NOMO-1 treated with dmso at 0.1 percent for 144 hours (cell line): ENCODE measurements around the gene ZBTB45.
"Not testable (repeated sequence)": the region's sequence is repeated elsewhere in the genome, so short reads cannot be mapped to it uniquely, and the experiment has no call there.

ENCODE experiments used
- DNase-seq: peaks from one replicate; lab custom pipeline; 2025; ENCODE audit not compliant: unreplicated experiment; lab: John Stamatoyannopoulos, UW

Gene ZBTB45

DNA sequence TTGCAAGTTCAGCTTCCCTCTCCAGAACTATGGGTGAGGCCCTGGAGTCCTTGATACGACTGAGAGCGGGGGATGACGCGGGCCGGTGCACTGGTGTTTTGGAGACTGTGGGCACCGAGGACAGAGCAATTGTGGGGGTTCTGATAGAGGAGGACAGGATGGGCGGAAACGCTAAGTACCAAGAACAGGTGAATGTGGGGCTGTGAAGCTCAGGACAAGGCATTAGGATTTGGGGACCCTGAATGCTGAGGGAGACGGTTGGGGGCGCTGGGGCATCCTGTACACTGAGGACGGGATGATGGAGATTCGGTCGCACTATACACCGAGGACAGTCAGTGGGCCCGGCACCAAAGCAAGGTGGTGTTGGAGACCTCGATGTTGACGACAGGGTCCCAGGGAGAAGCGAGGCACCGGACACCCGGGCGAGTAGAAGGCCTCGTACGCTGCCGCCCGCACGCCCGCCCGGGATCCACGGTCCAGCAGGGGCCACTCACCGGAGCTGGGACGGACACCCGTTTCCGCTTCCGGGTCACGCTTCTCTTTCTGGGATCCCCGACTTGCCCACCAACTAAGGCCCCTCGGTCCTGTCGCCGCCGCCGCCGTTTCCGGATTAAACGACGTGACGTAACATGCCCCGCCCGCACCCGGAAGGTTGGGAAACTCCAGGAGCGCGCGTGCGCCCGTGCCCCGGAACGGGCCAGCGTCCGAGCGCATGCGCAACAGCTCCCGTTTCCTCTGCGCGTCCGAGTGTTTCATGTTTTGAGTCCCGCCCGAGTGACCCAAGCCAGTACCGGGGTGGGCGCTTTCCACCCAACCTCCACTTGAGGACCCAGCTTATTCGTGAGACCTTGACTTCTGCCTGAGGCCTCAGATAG is 35.1 kb upstream of the ZBTB45 start, which contains the start of gene CHMP2A:
TSS of gene CHMP2A (minus strand) at position 612 of the 875 bp plus-strand sequence. CDS start 893 bp downstream, outside the sequence.
- no peak for DNase-seq

DNA sequence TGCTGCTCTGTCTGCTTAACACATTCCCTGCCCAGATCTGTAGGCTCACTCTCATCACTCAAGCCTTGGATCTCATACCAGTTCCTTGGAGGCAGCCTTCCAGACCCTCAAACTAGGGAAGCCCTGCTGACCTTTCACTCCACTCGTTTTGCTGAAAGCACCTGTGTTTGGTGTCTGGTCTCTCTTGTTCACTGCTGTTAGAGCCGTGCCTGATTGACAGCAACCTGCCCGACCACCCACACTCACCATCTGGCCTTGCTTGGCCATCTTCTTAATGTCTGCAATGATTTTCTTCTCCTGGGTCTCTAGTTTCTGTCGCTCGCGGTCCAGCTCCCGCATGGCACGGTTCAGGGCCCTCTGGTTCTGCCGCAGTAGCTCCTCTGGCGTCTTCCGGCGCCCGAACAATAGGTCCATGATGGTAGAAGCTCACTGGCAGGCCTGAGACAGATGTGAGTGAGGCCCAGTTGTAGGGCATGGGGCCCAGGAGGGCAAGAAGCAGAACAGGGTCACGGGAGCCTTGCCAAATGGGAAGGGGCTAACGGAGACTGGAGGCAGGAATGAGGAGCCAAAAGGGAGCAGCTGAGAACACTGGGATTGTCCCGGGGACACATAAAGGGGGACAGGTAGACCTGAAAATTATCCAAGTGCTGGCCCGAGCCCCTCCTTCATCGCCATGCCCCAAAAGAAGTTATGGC is 34.3 kb upstream of the ZBTB45 start:
- no peak for DNase-seq

DNA sequence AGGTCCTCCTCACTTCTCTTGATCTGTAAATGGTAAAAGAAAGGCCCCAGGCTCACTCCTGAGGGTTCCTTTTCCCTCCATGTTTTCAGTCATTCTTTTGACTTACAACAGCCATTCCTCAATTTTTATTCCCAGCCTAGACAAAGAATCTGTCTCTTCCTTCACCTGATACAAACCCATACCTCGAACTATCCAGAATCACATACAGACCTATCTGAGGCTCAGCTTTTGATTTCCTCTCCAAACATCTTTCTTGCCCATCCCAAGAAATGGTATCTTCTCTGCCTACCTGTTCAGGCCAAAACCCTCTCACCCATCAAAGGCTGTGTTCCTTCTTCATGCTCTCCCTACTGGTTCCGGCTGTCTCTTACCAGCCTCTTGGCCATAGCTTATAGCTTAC is 33.0 kb upstream of the ZBTB45 start:
- DNase-seq, result no peak

DNA sequence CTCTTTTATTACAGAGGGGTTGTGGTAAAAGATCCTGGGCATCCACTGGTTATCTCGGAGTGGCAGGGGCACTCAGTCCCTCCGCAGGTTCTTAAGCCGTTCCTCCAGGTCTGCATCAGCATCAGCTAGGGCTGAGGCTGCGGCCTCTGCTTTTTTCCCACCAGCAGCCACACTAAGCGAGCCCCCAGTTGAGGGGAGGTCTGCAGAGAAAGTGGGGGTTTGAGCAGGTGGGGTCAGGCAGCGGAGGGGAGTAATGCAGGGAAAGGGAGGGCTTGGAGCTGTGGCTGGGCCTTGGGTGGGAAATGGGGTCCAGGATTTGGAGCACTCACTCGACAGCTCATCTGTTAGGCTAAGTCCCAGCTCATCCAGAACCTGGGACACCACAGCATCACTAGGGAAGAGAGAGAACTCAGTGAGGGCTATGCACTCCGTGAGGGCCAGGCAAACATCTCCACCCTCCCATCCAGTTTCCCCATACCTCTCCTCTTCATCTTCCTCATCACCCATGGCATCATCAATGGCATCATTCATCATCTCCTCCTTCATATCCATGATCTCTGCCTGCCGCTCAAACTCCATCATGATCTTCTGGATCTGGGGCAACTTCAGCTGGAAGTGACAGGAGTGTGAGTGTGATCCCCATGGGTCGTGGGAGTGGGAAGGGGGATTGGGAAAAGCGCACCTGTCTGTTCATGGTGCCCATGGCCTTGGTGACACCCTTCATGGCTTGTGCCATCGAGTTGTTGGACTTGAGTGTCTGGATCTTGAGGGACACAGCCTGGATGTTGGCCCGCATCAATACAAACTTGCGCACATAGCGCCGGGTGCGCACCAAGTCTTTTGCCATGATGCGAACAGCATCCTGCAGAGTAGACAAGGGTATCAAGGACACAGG is 32.2 kb upstream of the ZBTB45 start:
- no peak for DNase-seq

DNA sequence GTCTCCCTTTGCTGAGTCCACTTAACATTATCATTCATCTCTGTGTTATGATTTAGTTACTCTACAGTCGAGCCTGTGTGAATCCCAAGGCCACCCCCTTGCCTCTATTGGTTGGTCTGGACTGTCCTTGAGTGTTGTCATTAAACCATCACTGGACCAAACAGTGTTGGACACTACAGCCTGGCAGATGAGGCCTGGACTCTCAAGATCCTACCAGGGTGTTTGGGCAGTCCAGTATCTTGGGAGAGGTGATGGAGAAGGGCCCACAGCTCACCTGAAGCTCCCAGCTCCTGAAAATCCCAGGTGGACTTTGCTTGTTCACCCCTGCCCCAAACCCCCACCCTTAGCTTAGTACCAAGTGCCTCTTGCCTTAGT is 31.5 kb upstream of the ZBTB45 start:
- DNase-seq, result no peak

DNA sequence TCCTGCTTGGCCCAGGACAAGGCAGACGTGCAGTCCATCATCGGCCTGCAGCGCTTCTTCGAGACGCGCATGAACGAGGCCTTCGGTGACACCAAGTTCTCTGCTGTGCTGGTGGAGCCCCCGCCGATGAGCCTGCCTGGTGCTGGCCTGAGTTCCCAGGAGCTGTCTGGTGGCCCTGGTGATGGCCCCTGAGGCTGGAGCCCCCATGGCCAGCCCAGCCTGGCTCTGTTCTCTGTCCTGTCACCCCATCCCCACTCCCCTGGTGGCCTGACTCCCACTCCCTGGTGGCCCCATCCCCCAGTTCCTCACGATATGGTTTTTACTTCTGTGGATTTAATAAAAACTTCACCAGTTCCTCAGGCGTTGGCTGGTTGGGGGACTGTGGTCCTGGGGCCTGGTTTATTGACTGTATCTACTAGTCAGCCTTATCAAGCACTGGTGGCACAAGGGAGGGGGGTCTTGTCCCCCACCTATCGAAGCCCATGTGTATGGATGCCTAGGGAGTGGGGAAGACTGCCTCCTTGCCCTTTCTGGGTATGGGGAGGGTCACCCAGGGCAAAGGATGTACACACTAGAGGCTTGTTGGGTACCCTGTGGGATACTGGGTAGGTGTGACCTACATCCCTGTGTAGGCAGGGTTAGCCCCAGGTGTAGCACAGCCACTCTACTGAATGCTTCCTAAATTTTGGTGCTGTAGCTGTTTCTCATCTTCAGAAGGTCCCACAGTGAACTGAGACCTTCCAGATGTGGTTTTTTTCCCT is 30.9 kb upstream of the ZBTB45 start:
- no peak for DNase-seq

DNA sequence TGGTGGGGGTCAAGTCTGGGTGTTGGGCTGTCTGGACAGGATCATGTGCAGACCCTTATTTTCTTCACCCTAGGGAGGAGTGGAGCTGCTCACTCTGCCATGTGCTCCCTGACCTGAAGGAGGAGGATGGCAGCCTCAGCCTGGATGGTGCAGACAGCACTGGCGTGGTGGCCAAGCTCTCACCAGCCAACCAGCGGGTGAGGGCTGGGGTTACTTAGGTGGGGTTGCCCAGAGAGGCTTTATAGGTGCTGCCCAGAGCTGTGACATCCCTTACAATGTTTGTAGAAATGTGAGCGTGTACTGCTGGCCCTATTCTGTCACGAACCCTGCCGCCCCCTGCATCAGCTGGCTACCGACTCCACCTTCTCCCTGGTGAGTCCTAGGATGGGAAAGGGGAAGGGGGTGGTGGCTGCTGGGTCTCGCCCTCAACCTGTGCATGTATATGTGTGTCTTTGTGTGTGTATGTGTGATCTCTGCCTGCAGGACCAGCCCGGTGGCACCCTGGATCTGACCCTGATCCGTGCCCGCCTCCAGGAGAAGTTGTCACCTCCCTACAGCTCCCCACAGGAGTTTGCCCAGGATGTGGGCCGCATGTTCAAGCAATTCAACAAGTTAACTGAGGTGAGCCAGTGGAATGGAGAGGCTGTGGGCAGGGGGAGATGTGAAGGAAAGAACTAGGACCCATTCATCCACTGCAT is 30.2 kb upstream of the ZBTB45 start:
- no peak for DNase-seq

DNA sequence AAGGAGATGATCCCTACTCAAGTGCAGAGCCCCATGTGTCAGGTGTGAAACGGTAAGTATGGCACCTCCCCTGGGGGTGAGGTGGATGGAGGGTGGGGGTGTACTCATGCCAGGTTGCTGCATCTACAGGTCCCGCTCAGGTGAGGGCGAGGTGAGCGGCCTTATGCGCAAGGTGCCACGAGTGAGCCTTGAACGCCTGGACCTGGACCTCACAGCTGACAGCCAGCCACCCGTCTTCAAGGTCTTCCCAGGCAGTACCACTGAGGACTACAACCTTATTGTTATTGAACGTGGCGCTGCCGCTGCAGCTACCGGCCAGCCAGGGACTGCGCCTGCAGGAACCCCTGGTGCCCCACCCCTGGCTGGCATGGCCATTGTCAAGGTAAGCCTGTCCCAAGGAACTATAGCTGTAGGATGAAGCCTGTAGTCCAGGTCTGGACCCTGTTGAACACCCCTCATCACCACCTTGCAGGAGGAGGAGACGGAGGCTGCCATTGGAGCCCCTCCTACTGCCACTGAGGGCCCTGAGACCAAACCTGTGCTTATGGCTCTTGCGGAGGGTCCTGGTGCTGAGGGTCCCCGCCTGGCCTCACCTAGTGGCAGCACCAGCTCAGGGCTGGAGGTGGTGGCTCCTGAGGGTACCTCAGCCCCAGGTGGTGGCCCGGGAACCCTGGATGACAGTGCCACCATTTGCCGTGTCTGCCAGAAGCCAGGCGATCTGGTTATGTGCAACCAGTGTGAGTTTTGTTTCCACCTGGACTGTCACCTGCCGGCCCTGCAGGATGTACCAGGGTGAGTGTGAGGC is 29.5 kb upstream of the ZBTB45 start:
- no peak for DNase-seq

DNA sequence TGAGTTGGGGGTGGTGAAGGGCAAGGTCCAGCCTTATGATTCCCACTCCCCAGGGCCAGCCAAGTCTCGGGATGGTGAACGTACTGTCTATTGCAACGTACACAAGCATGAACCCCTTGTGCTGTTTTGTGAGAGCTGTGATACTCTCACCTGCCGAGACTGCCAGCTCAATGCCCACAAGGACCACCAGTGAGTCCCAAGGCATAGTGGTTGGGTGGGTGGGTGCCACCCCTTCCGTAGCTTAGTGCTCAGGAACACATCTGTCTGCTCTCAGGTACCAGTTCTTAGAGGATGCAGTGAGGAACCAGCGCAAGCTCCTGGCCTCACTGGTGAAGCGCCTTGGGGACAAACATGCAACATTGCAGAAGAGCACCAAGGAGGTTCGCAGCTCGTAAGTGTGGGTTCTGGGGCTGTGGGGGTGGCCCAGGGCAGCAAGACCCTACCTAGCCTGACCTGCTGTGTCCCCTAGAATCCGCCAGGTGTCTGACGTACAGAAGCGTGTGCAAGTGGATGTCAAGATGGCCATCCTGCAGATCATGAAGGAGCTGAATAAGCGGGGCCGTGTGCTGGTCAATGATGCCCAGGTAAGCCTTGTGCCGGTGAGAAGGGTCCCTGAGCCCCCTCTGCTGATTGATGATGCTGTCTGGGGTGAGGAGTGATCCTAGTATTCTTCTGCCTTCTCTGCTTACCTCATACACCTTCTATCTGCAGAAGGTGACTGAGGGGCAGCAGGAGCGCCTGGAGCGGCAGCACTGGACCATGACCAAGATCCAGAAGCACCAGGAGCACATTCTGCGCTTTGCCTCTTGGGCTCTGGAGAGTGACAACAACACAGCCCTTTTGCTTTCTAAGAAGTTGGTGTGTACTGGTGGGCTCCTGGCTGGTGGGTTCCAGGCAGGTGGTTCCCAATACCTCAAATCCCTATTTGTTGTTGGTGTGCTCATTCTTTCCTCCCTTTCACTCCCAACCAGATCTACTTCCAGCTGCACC is 28.0 kb upstream of the ZBTB45 start:
- DNase-seq, result no peak

DNA sequence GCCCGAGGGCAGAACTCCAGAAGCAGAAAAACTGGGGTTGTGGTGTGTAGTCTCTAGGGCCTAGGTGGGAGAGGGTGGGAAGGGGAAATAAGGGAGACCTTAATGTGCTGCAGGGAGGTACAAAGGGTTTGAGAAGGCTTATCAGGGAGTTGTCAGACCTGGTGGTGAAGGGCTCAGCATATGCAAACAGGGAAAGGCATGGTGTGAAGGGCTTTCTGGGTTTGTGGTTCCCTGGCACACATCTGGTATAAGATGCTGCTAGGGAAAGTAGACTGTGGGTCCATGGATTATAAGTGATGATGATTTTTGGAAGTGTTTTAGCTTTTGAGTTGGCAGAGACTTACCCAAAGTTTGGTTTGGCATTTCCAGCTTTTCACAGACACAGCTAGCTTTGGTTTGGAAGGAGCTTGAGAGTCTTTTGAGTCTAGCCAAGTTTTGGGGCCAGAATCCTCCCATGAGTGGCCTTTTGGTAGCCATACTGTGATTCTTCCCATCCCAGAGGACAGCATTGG is 26.5 kb upstream of the ZBTB45 start:
- no peak for DNase-seq

DNA sequence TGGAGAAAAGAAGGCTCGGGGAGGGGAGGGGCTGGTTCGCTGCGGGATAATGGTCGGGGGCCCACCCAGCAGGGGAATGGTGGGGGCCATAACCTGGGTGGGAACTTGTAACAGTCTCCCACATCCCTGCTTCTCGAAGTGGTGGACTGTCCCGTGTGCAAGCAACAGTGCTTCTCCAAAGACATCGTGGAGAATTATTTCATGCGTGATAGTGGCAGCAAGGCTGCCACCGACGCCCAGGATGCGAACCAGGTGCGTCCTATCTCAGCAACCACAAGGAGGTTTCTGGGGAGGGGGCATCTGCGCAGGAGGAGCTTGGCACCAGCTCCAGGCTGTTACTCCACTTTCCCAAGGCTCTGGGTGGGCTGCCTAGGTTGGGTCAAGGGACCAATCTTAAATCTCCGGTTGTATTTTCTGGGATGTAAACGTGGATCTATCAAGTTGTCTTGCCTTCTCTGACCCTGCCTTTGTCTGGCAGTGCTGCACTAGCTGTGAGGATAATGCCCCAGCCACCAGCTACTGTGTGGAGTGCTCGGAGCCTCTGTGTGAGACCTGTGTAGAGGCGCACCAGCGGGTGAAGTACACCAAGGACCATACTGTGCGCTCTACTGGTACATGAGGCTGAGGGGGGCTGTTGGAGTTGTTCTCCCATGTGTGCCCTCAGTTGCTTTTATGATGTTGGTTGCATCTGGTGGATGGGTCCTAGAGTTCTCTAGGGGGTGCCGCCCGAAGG is 25.8 kb upstream of the ZBTB45 start:
- DNase-seq, result no peak

DNA sequence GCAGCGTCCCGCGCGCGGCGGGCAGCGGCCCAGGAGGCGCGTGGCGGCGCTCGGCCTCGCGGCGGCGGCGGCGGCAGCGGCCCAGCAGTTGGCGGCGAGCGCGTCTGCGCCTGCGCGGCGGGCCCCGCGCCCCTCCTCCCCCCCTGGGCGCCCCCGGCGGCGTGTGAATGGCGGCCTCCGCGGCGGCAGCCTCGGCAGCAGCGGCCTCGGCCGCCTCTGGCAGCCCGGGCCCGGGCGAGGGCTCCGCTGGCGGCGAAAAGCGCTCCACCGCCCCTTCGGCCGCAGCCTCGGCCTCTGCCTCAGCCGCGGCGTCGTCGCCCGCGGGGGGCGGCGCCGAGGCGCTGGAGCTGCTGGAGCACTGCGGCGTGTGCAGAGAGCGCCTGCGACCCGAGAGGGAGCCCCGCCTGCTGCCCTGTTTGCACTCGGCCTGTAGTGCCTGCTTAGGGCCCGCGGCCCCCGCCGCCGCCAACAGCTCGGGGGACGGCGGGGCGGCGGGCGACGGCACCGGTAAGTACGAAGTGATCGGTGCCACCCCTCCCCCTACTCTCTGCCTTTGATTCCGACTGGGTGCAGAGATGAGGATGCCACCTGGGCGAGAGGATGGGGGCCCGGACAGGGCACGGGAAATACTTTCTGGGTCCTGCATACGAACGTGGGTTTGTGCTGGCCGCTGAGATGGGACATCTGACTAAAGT is 25.1 kb upstream of the ZBTB45 start:
- no peak for DNase-seq

DNA sequence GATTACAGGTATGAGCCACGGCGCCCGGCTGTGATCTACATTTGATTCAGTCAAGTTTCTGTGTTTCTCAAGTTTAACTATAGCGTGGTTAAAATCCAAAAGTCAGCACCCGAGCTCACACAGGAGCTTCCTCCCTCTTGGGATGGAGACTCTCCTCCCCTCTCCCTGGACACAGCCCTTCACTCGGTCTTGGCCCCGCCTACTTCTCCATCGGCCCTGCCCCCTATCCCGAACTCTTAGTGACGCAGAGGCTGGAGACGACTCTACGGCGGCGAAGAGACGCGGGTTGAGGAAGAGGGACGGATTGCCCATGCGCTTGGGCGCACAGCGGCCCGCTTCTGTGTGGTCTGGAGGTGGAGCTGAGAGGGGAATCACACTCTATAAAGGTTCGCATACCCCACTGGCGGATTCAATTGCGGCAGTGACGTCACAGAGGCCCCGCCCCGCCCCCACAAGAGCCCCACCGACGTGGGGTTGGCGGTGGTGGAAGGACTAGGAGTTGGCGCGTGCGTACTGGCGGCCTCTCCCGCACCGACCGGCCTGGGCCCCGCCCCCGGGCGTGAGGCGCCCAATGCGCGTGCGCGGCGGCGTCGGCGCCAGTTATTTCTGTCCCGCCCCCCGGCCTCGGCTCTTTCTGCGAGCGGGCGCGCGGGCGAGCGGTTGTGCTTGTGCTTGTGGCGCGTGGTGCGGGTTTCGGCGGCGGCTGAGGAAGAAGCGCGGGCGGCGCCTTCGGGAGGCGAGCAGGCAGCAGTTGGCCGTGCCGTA is 24.4 kb upstream of the ZBTB45 start, which contains the start of gene TRIM28:
TSS of gene TRIM28 (plus strand) at position 239 of the 765 bp plus-strand sequence. CDS start 694 bp downstream, outside the sequence.
- DNase-seq, result no peak

DNA sequence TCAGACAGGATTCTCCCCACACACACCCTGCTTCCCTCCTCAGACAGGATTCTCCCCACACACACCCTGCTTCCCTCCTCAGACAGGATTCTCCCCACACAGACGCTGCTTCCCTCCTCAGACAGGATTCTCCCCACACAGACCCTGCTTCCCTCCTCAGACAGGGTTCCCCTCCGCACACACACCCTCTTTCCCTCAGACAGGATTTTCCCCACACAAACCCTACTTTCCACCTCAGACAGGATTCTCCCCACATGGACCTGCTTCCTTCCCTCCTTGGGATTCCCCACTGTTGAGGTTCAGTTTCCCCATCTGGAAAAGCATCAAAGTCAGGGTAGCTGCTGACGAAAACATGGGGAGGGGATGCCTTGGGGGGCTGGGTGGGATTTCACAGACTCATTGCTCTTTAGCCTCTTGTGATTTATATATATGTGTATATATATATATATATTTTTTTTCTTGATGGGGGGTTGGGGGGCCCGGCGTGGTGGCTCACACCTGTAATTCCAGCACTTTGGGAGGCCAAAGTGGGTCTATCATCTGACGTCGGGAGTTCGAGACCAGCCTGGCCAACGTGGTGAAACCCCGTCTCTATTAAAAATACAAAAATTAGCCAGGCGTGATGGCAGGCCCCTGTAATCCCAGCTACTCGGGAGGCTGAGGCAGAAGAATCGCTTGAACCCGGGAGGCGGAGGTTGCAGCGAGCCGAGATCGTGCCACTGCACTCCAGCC is 23.2 kb upstream of the ZBTB45 start:
- not testable (repeated sequence) for DNase-seq

DNA sequence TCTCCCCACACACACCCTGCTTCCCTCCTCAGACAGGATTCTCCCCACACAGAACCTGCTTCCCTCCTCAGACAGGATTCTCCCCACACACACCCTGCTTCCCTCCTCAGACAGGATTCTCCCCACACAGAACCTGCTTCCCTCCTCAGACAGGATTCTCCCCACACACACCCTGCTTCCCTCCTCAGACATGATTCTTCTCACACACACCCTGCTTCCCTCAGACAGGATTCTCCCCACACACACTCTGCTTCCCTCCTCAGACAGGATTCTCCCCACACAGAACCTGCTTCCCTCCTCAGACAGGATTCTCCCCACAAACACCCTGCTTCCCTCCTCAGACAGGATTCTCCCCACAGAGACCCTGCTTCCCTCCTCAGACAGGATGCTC is 19.6 kb upstream of the ZBTB45 start:
- DNase-seq, result not testable (repeated sequence)
